Activated T-cell treated with anti-CD3 and anti-CD28 coated beads, Interleukin-2, amount 50 U/mL, for 24 hours (primary cell): ENCODE results near the gene RAI14.

Source experiments
- DNase-seq: peaks from one replicate; pipeline ENCODE4 v3.0.0-alpha.2; 2020
- H3K27ac Mint-ChIP-seq: 2 replicates; pipeline ENCODE4 v1.8.0; 2020; ENCODE audit warnings: mild to moderate bottlenecking, mixed read lengths
- H3K27me3 Mint-ChIP-seq: 2 replicates; pipeline ENCODE4 v1.8.0; 2020; ENCODE audit warnings: mixed read lengths
- H3K36me3 Mint-ChIP-seq: 2 replicates; pipeline ENCODE4 v1.8.0; 2020; ENCODE audit warnings: low read depth, mixed read lengths
- H3K4me1 Mint-ChIP-seq: 2 replicates; pipeline ENCODE4 v1.8.0; 2020; ENCODE audit warnings: low read depth, mixed read lengths
- H3K4me3 Mint-ChIP-seq: 2 replicates; pipeline ENCODE4 v1.8.0; 2020; ENCODE audit warnings: mild to moderate bottlenecking, moderate library complexity, mixed read lengths
- H3K9me3 Mint-ChIP-seq: 2 replicates; pipeline ENCODE4 v1.8.0; 2020; ENCODE audit warnings: mixed read lengths

RAI14 gene

GRCh38 chr5:34656001-34656699, at the start of gene RAI14:
Gene RAI14, plus strand, starts transcription at chr5:34656328. Its CDS starts 30,592 bp downstream, at chr5:34686920.
- peaks cover 22% of the 10 kb centered on the region for H3K4me1 Mint-ChIP-seq
- peak; percentile 49 for DNase-seq
- H3K36me3 Mint-ChIP-seq: no peaks in the 10 kb centered on the region
- peaks cover 71% of the 10 kb centered on the region for H3K27me3 Mint-ChIP-seq
- peak within 1 kb of the TSS; percentile 77 for H3K4me3 Mint-ChIP-seq
- peak within 1 kb of the TSS; percentile 76 for H3K27ac Mint-ChIP-seq
- H3K9me3 Mint-ChIP-seq: no peaks in the 10 kb centered on the region

- DNase-seq: no peak
- H3K4me3 Mint-ChIP-seq: no peak overlapping the region
- peaks cover 18% of the 10 kb centered on the region for H3K27me3 Mint-ChIP-seq
- H3K9me3 Mint-ChIP-seq: no peaks in the 10 kb centered on the region
- no peak overlapping the region for H3K27ac Mint-ChIP-seq
- no peaks in the 10 kb centered on the region for H3K4me1 Mint-ChIP-seq
- no peaks in the 10 kb centered on the region for H3K36me3 Mint-ChIP-seq
Measured at GRCh38 chr5:34608368-34608767, 47.8 kb upstream of the RAI14 start.

GRCh38 chr5:34608859-34609648, 47.1 kb upstream of the RAI14 start:
- H3K4me1 Mint-ChIP-seq: no peaks in the 10 kb centered on the region
- DNase-seq: no peak
- H3K9me3 Mint-ChIP-seq: no peaks in the 10 kb centered on the region
- no peak overlapping the region for H3K27ac Mint-ChIP-seq
- no peak overlapping the region for H3K4me3 Mint-ChIP-seq
- H3K36me3 Mint-ChIP-seq: no peaks in the 10 kb centered on the region
- H3K27me3 Mint-ChIP-seq: peaks cover 18% of the 10 kb centered on the region

- Mint-ChIP-seq H3K27me3 (peaks cover 18% of the 10 kb centered on the region), H3K4me3 (no peak overlapping the region), H3K36me3 (no peaks in the 10 kb centered on the region), H3K4me1 (no peaks in the 10 kb centered on the region), H3K9me3 (no peaks in the 10 kb centered on the region), H3K27ac (no peak overlapping the region)
- no peak for DNase-seq
Measured at GRCh38 chr5:34609951-34610441, 46.1 kb upstream of the RAI14 start.

GRCh38 chr5:34610546-34610945, 45.6 kb upstream of the RAI14 start:
- Mint-ChIP-seq H3K4me3 (no peak overlapping the region), H3K27ac (no peak overlapping the region), H3K9me3 (no peaks in the 10 kb centered on the region), H3K36me3 (no peaks in the 10 kb centered on the region), H3K4me1 (no peaks in the 10 kb centered on the region), H3K27me3 (peaks cover 18% of the 10 kb centered on the region)
- no peak for DNase-seq

GRCh38 chr5:34611464-34612415, 44.4 kb upstream of the RAI14 start:
- Mint-ChIP-seq H3K4me1 (no peaks in the 10 kb centered on the region), H3K9me3 (no peaks in the 10 kb centered on the region), H3K36me3 (no peaks in the 10 kb centered on the region), H3K27me3 (peaks cover 22% of the 10 kb centered on the region), H3K27ac (no peak overlapping the region), H3K4me3 (no peak overlapping the region)
- no peak for DNase-seq

GRCh38 chr5:34616651-34617050, 39.5 kb upstream of the RAI14 start:
- Mint-ChIP-seq H3K27me3 (peaks cover 28% of the 10 kb centered on the region), H3K4me1 (peaks cover 11% of the 10 kb centered on the region), H3K4me3 (no peak overlapping the region), H3K9me3 (no peaks in the 10 kb centered on the region), H3K36me3 (no peaks in the 10 kb centered on the region), H3K27ac (no peak overlapping the region)
- no peak for DNase-seq

GRCh38 chr5:34618371-34619065, 37.6 kb upstream of the RAI14 start:
- H3K27ac Mint-ChIP-seq: peak overlapping the region; percentile 6
- H3K4me1 Mint-ChIP-seq: peaks cover 22% of the 10 kb centered on the region
- H3K27me3 Mint-ChIP-seq: peaks cover 25% of the 10 kb centered on the region
- H3K4me3 Mint-ChIP-seq: no peak overlapping the region
- no peaks in the 10 kb centered on the region for H3K9me3 Mint-ChIP-seq
- no peak for DNase-seq
- H3K36me3 Mint-ChIP-seq: no peaks in the 10 kb centered on the region

- no peaks in the 10 kb centered on the region for H3K36me3 Mint-ChIP-seq
Measured at GRCh38 chr5:34620185-34620584, 35.9 kb upstream of the RAI14 start.

GRCh38 chr5:34621277-34622097, 34.6 kb upstream of the RAI14 start:
- Mint-ChIP-seq H3K4me1 (peaks cover 25% of the 10 kb centered on the region), H3K9me3 (no peaks in the 10 kb centered on the region), H3K36me3 (no peaks in the 10 kb centered on the region), H3K27me3 (peaks cover 27% of the 10 kb centered on the region), H3K4me3 (no peak overlapping the region), H3K27ac (peak overlapping the region; percentile 76)
- no peak for DNase-seq

More at GRCh38 chr5:34620185-34620584, 35.9 kb upstream of the RAI14 start:
- H3K9me3 Mint-ChIP-seq: no peaks in the 10 kb centered on the region
- no peak for DNase-seq
- no peak overlapping the region for H3K27ac Mint-ChIP-seq
- H3K4me1 Mint-ChIP-seq: peaks cover 22% of the 10 kb centered on the region
- H3K4me3 Mint-ChIP-seq: no peak overlapping the region
- peaks cover 31% of the 10 kb centered on the region for H3K27me3 Mint-ChIP-seq

GRCh38 chr5:34622098-34622400, 34.1 kb upstream of the RAI14 start:
- H3K36me3 Mint-ChIP-seq: no peaks in the 10 kb centered on the region
- DNase-seq: no peak
- H3K4me3 Mint-ChIP-seq: no peak overlapping the region
- H3K27ac Mint-ChIP-seq: peak overlapping the region; percentile 76
- peaks cover 27% of the 10 kb centered on the region for H3K27me3 Mint-ChIP-seq
- H3K9me3 Mint-ChIP-seq: no peaks in the 10 kb centered on the region
- peaks cover 25% of the 10 kb centered on the region for H3K4me1 Mint-ChIP-seq

- Mint-ChIP-seq H3K27me3 (peaks cover 10% of the 10 kb centered on the region), H3K4me1 (peaks cover 18% of the 10 kb centered on the region), H3K4me3 (no peak overlapping the region), H3K36me3 (no peaks in the 10 kb centered on the region), H3K9me3 (no peaks in the 10 kb centered on the region), H3K27ac (no peak overlapping the region)
- no peak for DNase-seq
Measured at GRCh38 chr5:34624691-34625090, 31.4 kb upstream of the RAI14 start.

GRCh38 chr5:34625246-34625645, 30.9 kb upstream of the RAI14 start:
- H3K9me3 Mint-ChIP-seq: no peaks in the 10 kb centered on the region
- H3K4me1 Mint-ChIP-seq: peaks cover 18% of the 10 kb centered on the region
- no peak for DNase-seq
- H3K4me3 Mint-ChIP-seq: no peak overlapping the region
- no peak overlapping the region for H3K27ac Mint-ChIP-seq
- no peaks in the 10 kb centered on the region for H3K36me3 Mint-ChIP-seq
- H3K27me3 Mint-ChIP-seq: peaks cover 5% of the 10 kb centered on the region
